ENCODE results near the gene CBR4. TPM values are rescaled to one million over a fixed set of nuclear protein-coding genes. Genes with fewer than 3 reads are reported as not detected.

Gene CBR4
- total RNA-seq, 1 experiment from 2014 or later, result 33.6 TPM

DNA sequence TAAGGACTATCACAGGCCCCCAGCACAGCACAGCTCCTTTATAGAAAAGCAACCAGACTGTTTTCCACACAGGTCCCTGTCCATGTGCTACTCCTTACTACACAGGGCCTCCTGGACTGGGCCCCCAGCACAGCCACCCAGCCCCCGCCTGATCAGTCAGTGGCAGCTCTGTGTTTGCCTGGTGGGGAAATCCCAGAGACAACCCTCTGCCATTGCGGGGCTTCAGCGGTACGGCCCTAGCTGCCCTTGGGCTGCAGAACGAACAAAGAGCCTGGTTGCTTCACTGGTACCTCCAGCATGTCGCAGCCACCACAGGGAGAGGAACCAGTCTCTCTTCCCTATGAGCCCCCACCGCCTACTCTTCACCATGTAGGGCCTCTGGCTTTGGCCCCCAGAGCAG, 30.7 kb downstream of the CBR4 start:
- Mint-ChIP-seq H3K9me3 (peaks cover 17 to 28% of the 10 kb centered on the region in 2 experiments), H3K27ac (no peak overlapping the region; a peak in 1 of 7 replicates), H3K4me3 (no peak overlapping the region), H3K4me1 (peaks cover 0 to 4% of the 10 kb centered on the region in 2 experiments; a peak in 1 of 4 replicates), H3K27me3 (ENCODE audit: low read depth) (peaks cover 3% of the 10 kb centered on the region; the same call in 1 of the 2 replicates), H3K36me3 (ENCODE audit: insufficient read depth in 1 of 3, low read depth in 3 of 3) (peaks cover 33 to 43% (median 36%) of the 10 kb centered on the region in 3 experiments)
- Histone ChIP-seq H4K20me1 (ENCODE audit: control insufficient read depth, insufficient read depth, insufficient read length) (no peaks in the 10 kb centered on the region), H3K4ac (ENCODE audit: low read depth, low read length) (no peak overlapping the region), H4K8ac (replicated peaks; ENCODE audit: insufficient read length, low read depth, low read length) (no peak overlapping the region), H3K4me1 (ENCODE audit: insufficient read depth, low read length) (no peaks in the 10 kb centered on the region), H3K18ac (ENCODE audit: insufficient read length, low read depth, low read length) (no peak overlapping the region), H3K9ac (ENCODE audit: extremely low read depth, insufficient read length, low read length) (no peak overlapping the region), H2AK5ac (ENCODE audit: insufficient read length, low read length) (no peak overlapping the region), H3K4me2 (ENCODE audit: insufficient read depth, insufficient read length, low read length) (no peak overlapping the region), H3K14ac (ENCODE audit: insufficient read depth, low read length) (no peak overlapping the region; the same call in 1 of the 2 replicates), H3K79me2 (ENCODE audit: insufficient read depth, low read length) (no peaks in the 10 kb centered on the region), H2BK15ac (ENCODE audit: low read depth, low read length) (no peak overlapping the region), H4K91ac (ENCODE audit: insufficient read length, low read depth, low read length) (no peak overlapping the region), H2BK12ac (ENCODE audit: insufficient read length, low read depth, low read length) (no peak overlapping the region), H2BK5ac (ENCODE audit: insufficient read length, low read length) (no peak overlapping the region), H2AFZ (ENCODE audit: low read length) (no peak overlapping the region), H3K56ac (ENCODE audit: insufficient read length, low read depth, low read length) (no peak overlapping the region), H3K27ac (ENCODE audit: insufficient read length, low read depth, low read length) (no peak overlapping the region), H2BK120ac (ENCODE audit: low read depth, low read length, poor library complexity, severe bottlenecking) (no peak overlapping the region), H3K23me2 (ENCODE audit: insufficient read length, low read depth, low read length, poor library complexity, severe bottlenecking) (no peaks in the 10 kb centered on the region), H3K27me3 (ENCODE audit: insufficient read depth, low read length) (no peaks in the 10 kb centered on the region), H3K79me1 (ENCODE audit: insufficient read depth, low read depth, low read length, poor library complexity, severe bottlenecking) (no peaks in the 10 kb centered on the region), H4K5ac (ENCODE audit: insufficient read length, low read depth, low read length) (no peak overlapping the region), H3K9me3 (ENCODE audit: control insufficient read depth, low read depth, low read length) (peaks cover 6% of the 10 kb centered on the region), H3K23ac (ENCODE audit: insufficient read length, low read depth, low read length) (no peak overlapping the region), H2BK20ac (ENCODE audit: low read depth, low read length, poor library complexity, severe bottlenecking) (no peak overlapping the region), H3T11ph (ENCODE audit: low read length) (no peak overlapping the region)
- TF ChIP-seq, protein P1, sequence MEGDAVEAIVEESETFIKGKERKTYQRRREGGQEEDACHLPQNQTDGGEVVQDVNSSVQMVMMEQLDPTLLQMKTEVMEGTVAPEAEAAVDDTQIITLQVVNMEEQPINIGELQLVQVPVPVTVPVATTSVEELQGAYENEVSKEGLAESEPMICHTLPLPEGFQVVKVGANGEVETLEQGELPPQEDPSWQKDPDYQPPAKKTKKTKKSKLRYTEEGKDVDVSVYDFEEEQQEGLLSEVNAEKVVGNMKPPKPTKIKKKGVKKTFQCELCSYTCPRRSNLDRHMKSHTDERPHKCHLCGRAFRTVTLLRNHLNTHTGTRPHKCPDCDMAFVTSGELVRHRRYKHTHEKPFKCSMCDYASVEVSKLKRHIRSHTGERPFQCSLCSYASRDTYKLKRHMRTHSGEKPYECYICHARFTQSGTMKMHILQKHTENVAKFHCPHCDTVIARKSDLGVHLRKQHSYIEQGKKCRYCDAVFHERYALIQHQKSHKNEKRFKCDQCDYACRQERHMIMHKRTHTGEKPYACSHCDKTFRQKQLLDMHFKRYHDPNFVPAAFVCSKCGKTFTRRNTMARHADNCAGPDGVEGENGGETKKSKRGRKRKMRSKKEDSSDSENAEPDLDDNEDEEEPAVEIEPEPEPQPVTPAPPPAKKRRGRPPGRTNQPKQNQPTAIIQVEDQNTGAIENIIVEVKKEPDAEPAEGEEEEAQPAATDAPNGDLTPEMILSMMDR (conservative IDR thresholded peaks at IDR 0.05), result no peak
- no CpG with 5 or more reads among the region's 7 CpGs for WGBS (ENCODE audit: extremely low coverage, insufficient read length, low lambda C conversion rate)
- no peak for DNase-seq
